Measurements from ENCODE around the gene CCDC88A. TPM values are rescaled to one million over a fixed set of nuclear protein-coding genes. Genes with fewer than 3 reads are reported as not detected.

Gene CCDC88A
- total RNA-seq, 1 donor from 2014 or later: 86.1 TPM

GRCh38 chr2:55364189-55365055 is 55.2 kb downstream of the CCDC88A start:
- Histone ChIP-seq H3K9me3 (no peaks in the 10 kb centered on the region), H3K4me3 (no peak overlapping the region), H3K27me3 (no peaks in the 10 kb centered on the region), H3K4me1 (no peaks in the 10 kb centered on the region), H3K36me3 (no peaks in the 10 kb centered on the region), H3K27ac (no peak overlapping the region)
- peak; percentile 77 for ATAC-seq
- no peak for TF ChIP-seq CTCF (IDR thresholded peaks at IDR 0.05)
- intact Hi-C loops (cut with DNase I): no loop called here
- no peak for DNase-seq

GRCh38 chr2:55363636-55364035 is 56.0 kb downstream of the CCDC88A start:
- intact Hi-C loops (cut with DNase I): no loop called here
- H3K4me3 ChIP-seq: no peak overlapping the region
- no peaks in the 10 kb centered on the region for H3K36me3 ChIP-seq
- DNase-seq (no peak), ATAC-seq (no peak)
- no peak overlapping the region for H3K27ac ChIP-seq
- no peaks in the 10 kb centered on the region for H3K27me3 ChIP-seq
- H3K9me3 ChIP-seq: no peaks in the 10 kb centered on the region
- H3K4me1 ChIP-seq: no peaks in the 10 kb centered on the region
- TF ChIP-seq CTCF (IDR thresholded peaks at IDR 0.05): no peak

GRCh38 chr2:55361465-55362189 is 58.0 kb downstream of the CCDC88A start:
- Histone ChIP-seq H3K27ac (no peak overlapping the region), H3K27me3 (no peaks in the 10 kb centered on the region), H3K9me3 (no peaks in the 10 kb centered on the region), H3K4me1 (no peaks in the 10 kb centered on the region), H3K4me3 (no peak overlapping the region), H3K36me3 (no peaks in the 10 kb centered on the region)
- no peak for DNase-seq
- no peak for ATAC-seq
- intact Hi-C loops (cut with DNase I): no loop called here
- no peak for TF ChIP-seq CTCF (IDR thresholded peaks at IDR 0.05)

- Histone ChIP-seq H3K27me3 (no peaks in the 10 kb centered on the region), H3K4me3 (no peak overlapping the region), H3K36me3 (peaks cover 4% of the 10 kb centered on the region), H3K27ac (no peak overlapping the region), H3K9me3 (no peaks in the 10 kb centered on the region), H3K4me1 (no peaks in the 10 kb centered on the region)
- intact Hi-C loops (cut with DNase I): no loop called here
- DNase-seq (no peak), ATAC-seq (no peak)
- TF ChIP-seq CTCF (IDR thresholded peaks at IDR 0.05): no peak
Measured at GRCh38 chr2:55358451-55358850, 61.2 kb downstream of the CCDC88A start.

- no peaks in the 10 kb centered on the region for H3K4me1 ChIP-seq
- intact Hi-C loops (cut with DNase I): no loop called here
- ATAC-seq (no peak), DNase-seq (no peak)
- H3K27me3 ChIP-seq: no peaks in the 10 kb centered on the region
- H3K4me3 ChIP-seq: no peak overlapping the region
- H3K9me3 ChIP-seq: no peaks in the 10 kb centered on the region
- peaks cover 4% of the 10 kb centered on the region for H3K36me3 ChIP-seq
- TF ChIP-seq CTCF (IDR thresholded peaks at IDR 0.05): no peak
- H3K27ac ChIP-seq: no peak overlapping the region
Measured at GRCh38 chr2:55357927-55358326, 61.7 kb downstream of the CCDC88A start.
